ENCODE measurements around the gene SULF2. TPM values are rescaled to one million over a fixed set of nuclear protein-coding genes. Genes with fewer than 3 reads are reported as not detected.
A peak's percentile ranks its signal among the peaks of the same experiment; 100 is the strongest.

SULF2 gene
- total and polyA plus RNA-seq, 9 of the 15 experiments (the other 6 are each of a cell fraction or from before 2014, with no cell fraction given): 0.33 TPM; not detected in 8

DNA sequence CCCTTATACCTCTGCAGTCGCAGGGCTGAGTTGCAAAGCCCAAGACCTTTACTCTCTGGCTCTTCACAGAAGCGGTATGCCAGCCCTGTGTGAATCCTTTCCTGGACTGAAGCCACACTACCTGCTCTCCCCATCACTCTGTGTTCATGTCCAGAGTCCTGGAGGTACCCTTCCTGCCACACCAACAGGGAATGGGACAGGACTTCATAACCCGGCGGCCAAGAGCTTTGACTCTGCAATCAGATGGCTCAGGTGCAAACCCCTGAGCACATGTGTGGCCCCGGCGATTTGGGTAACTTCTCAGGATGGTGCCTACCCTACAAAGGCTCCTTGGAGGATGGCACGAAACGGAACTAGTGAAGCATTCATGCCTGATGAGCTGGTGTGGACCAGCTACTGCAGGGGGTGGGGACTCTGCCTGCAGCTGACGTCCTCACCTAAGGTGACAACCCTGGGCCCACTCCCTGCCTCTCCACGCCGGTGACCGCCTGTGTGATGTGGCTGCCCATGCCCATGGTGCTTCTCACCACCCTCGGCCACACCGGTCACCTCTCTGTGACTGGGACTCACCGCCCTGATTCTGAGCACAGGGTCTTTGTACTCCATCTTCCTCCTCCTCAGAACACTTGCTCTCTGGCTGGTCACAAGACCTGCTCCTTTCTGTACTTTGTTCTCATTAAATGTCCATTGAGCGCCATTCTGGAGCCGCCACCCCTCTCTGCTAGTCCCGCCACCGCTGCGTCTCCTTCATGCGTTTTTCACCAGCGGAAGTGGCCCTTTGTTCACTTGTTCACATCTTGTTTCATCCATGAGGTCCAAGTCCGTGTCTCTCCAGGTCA, 116.7 kb downstream of the SULF2 start:
- intact Hi-C loops (cut with micrococcal nuclease): no loop called here
- Histone ChIP-seq H3K36me3 (ENCODE audit: control insufficient read depth, insufficient read depth, low read length) (no peaks in the 10 kb centered on the region), H2AFZ (ENCODE audit: low read depth, low read length) (no peak overlapping the region), H3K4me2 (ENCODE audit: insufficient read depth, low read length) (no peak overlapping the region), H3K9ac (ENCODE audit: insufficient read depth in 1 of 2, low read depth in 2 of 2, low read length in 2 of 2) (no peak overlapping the region), H3K4me1 (replicated peaks in 1 of 2; ENCODE audit: control insufficient read depth in 2 of 2, insufficient read depth in 2 of 2, low read length in 2 of 2) (peaks cover 0 to 13% of the 10 kb centered on the region in 2 experiments; a peak in 2 of 5 replicates), H3K27ac (ENCODE audit: extremely low read depth, low read depth, low read length) (no peak overlapping the region), H4K20me1 (replicated peaks; ENCODE audit: control insufficient read depth, insufficient read depth, low read length) (peaks cover 21% of the 10 kb centered on the region), H3K9me3 (replicated peaks; ENCODE audit: control insufficient read depth, insufficient read depth, low read depth, low read length) (no peaks in the 10 kb centered on the region), H3K9me1 (ENCODE audit: control insufficient read depth, insufficient read depth, low read length) (no peaks in the 10 kb centered on the region), H3K27me3 (ENCODE audit: control insufficient read depth in 2 of 2, insufficient read depth in 2 of 2, low read length in 2 of 2) (peaks cover 73 to 87% of the 10 kb centered on the region in 2 experiments), H3K79me2 (ENCODE audit: control insufficient read depth, insufficient read depth, low read length) (no peaks in the 10 kb centered on the region), H3K4me3 (no peak overlapping the region)
- ChIA-PET CTCF (ENCODE audit: low intra/inter-chr PET ratio) (no interaction called here), POLR2A (no interaction called here)
- 4% methylated on average over 23 of the region's 23 CpGs for WGBS (ENCODE audit: insufficient coverage, low coverage, missing lambda C conversion rate)
- ATAC-seq (no peak), DNase-seq (ENCODE audit: extremely low read depth in 1 of 4, low spot score in 3 of 4) (no peak), FAIRE-seq (no peak)
- no peak for TF ChIP-seq CTBP1 (IDR thresholded peaks at IDR 0.05; ENCODE audit: borderline replicate concordance)
- no peak for TF ChIP-seq ZNF561 (CRISPR knock-in tag; conservative IDR thresholded peaks at IDR 0.05)
- TF ChIP-seq FOXK2 (conservative IDR thresholded peaks at IDR 0.05 in 1 of 2, IDR thresholded peaks at IDR 0.05 in 1 of 2; ENCODE audit: low read depth in 2 of 2): no peak
- TF ChIP-seq, protein P1, sequence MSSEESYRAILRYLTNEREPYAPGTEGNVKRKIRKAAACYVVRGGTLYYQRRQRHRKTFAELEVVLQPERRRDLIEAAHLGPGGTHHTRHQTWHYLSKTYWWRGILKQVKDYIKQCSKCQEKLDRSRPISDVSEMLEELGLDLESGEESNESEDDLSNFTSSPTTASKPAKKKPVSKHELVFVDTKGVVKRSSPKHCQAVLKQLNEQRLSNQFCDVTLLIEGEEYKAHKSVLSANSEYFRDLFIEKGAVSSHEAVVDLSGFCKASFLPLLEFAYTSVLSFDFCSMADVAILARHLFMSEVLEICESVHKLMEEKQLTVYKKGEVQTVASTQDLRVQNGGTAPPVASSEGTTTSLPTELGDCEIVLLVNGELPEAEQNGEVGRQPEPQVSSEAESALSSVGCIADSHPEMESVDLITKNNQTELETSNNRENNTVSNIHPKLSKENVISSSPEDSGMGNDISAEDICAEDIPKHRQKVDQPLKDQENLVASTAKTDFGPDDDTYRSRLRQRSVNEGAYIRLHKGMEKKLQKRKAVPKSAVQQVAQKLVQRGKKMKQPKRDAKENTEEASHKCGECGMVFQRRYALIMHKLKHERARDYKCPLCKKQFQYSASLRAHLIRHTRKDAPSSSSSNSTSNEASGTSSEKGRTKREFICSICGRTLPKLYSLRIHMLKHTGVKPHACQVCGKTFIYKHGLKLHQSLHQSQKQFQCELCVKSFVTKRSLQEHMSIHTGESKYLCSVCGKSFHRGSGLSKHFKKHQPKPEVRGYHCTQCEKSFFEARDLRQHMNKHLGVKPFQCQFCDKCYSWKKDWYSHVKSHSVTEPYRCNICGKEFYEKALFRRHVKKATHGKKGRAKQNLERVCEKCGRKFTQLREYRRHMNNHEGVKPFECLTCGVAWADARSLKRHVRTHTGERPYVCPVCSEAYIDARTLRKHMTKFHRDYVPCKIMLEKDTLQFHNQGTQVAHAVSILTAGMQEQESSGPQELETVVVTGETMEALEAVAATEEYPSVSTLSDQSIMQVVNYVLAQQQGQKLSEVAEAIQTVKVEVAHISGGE (CRISPR knock-in tag; IDR thresholded peaks at IDR 0.05): peak in 1 of 3 experiments; percentile 13; a peak in 1 of 6 replicates
- TF ChIP-seq, protein P2, sequence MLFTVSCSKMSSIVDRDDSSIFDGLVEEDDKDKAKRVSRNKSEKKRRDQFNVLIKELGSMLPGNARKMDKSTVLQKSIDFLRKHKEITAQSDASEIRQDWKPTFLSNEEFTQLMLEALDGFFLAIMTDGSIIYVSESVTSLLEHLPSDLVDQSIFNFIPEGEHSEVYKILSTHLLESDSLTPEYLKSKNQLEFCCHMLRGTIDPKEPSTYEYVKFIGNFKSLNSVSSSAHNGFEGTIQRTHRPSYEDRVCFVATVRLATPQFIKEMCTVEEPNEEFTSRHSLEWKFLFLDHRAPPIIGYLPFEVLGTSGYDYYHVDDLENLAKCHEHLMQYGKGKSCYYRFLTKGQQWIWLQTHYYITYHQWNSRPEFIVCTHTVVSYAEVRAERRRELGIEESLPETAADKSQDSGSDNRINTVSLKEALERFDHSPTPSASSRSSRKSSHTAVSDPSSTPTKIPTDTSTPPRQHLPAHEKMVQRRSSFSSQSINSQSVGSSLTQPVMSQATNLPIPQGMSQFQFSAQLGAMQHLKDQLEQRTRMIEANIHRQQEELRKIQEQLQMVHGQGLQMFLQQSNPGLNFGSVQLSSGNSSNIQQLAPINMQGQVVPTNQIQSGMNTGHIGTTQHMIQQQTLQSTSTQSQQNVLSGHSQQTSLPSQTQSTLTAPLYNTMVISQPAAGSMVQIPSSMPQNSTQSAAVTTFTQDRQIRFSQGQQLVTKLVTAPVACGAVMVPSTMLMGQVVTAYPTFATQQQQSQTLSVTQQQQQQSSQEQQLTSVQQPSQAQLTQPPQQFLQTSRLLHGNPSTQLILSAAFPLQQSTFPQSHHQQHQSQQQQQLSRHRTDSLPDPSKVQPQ (CRISPR knock-in tag; IDR thresholded peaks at IDR 0.05; ENCODE audit: borderline replicate concordance): no peak
- TF ChIP-seq ZNF212 (CRISPR knock-in tag; IDR thresholded peaks at IDR 0.05): no peak
- TF ChIP-seq POLR2B (IDR thresholded peaks at IDR 0.05; ENCODE audit: low read depth, partially characterized antibody): no peak
- TF ChIP-seq, protein P3, sequence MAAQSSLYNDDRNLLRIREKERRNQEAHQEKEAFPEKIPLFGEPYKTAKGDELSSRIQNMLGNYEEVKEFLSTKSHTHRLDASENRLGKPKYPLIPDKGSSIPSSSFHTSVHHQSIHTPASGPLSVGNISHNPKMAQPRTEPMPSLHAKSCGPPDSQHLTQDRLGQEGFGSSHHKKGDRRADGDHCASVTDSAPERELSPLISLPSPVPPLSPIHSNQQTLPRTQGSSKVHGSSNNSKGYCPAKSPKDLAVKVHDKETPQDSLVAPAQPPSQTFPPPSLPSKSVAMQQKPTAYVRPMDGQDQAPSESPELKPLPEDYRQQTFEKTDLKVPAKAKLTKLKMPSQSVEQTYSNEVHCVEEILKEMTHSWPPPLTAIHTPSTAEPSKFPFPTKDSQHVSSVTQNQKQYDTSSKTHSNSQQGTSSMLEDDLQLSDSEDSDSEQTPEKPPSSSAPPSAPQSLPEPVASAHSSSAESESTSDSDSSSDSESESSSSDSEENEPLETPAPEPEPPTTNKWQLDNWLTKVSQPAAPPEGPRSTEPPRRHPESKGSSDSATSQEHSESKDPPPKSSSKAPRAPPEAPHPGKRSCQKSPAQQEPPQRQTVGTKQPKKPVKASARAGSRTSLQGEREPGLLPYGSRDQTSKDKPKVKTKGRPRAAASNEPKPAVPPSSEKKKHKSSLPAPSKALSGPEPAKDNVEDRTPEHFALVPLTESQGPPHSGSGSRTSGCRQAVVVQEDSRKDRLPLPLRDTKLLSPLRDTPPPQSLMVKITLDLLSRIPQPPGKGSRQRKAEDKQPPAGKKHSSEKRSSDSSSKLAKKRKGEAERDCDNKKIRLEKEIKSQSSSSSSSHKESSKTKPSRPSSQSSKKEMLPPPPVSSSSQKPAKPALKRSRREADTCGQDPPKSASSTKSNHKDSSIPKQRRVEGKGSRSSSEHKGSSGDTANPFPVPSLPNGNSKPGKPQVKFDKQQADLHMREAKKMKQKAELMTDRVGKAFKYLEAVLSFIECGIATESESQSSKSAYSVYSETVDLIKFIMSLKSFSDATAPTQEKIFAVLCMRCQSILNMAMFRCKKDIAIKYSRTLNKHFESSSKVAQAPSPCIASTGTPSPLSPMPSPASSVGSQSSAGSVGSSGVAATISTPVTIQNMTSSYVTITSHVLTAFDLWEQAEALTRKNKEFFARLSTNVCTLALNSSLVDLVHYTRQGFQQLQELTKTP (IDR thresholded peaks at IDR 0.05; ENCODE audit: low read depth in 1 of 2, partially characterized antibody in 2 of 2): no peak
- TF ChIP-seq NEUROD1 (IDR thresholded peaks at IDR 0.05; ENCODE audit: borderline replicate concordance, low read depth, low read length, partially characterized antibody): no peak
- in situ Hi-C loops (cut with MboI): no loop called here
- BruUV-seq (replicated peaks): no TSS peak
